Esophagus squamous epithelium (tissue), 4 donors: Measurements from ENCODE around the gene MOCS3.

Source experiments
- CTCF ChIP-seq, 6 experiments: fragments of 450-650 bp in 4 of 6; fragments of 200-600 bp in 2 of 6; sonication (generic) in 2 of 6; IDR thresholded peaks; one replicate each; pipeline ENCODE4 v1.5.1; 2016 to 2019; ENCODE audit warnings: antibody characterized with exemption in 6 of 6, mild to moderate bottlenecking in 4 of 6, moderate library complexity in 4 of 6
- POLR2A ChIP-seq, 4 donors: fragments of 450-650 bp; IDR thresholded peaks; one replicate each; pipeline ENCODE4 v1.6.1; 2017; ENCODE audit warnings: antibody characterized with exemption in 4 of 4, mild to moderate bottlenecking in 4 of 4, moderate library complexity in 3 of 4

- TF ChIP-seq POLR2A (IDR thresholded peaks at IDR 0.05) (no peak), CTCF (IDR thresholded peaks at IDR 0.05) (no peak)
Measured at GRCh38 chr20:51008718-51009117, 50.1 kb downstream of the MOCS3 start.
